ENCODE data around the gene DNAJA2. TPM values are rescaled to one million over a fixed set of nuclear protein-coding genes. Genes with fewer than 3 reads are reported as not detected.

The DNAJA2 gene
- total and polyA plus RNA-seq, 2 donors (not counting 3 experiments of a cell fraction or from before 2014, with no cell fraction given), result 6.4 to 61.4 TPM

DNA sequence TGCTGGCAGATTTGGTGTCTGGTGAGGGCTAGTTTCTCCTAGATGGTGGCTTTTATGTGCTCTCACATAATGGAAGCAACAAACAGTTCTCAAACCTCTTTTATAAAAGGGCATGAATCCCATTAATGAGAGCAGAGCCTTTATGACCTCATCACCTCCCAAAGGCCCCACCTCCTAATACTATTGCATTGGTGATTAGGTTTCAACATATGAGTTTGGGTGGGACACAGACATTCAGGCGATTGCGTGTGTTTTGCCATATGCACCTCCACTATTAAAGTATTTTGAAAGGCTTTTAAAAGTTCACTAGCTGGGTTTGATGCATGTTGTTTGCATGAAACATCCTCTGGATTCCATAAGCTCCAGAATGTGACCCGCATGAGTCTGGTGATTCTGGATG lies 24.4 kb upstream of the DNAJA2 start:
- Histone ChIP-seq H4K20me1 (replicated peaks; ENCODE audit: control insufficient read depth, extremely low read depth, insufficient read depth, low read length) (no peaks in the 10 kb centered on the region), H3K36me3 (ENCODE audit: control insufficient read depth in 2 of 2, extremely low read depth in 1 of 2, insufficient read depth in 2 of 2, low read length in 2 of 2) (no peaks in the 10 kb centered on the region), H3K79me2 (ENCODE audit: control insufficient read depth, insufficient read depth, low read length) (no peaks in the 10 kb centered on the region), H3K9ac (replicated peaks; ENCODE audit: extremely low read depth, insufficient read depth, low read length) (no peak overlapping the region), H3K4me3 (replicated peaks in 1 of 3; ENCODE audit: insufficient read depth in 1 of 3, low read depth in 1 of 3, low read length in 3 of 3) (no peak overlapping the region), H2AFZ (ENCODE audit: low read depth, low read length) (no peak overlapping the region), H3K27me3 (ENCODE audit: control insufficient read depth in 2 of 2, insufficient read depth in 2 of 2, low read length in 2 of 2) (no peaks in the 10 kb centered on the region), H3K9me1 (replicated peaks; ENCODE audit: control insufficient read depth, extremely low read depth, insufficient read depth, low read length) (no peaks in the 10 kb centered on the region), H3K4me2 (ENCODE audit: insufficient read depth, low read length) (no peak overlapping the region), H3K4me1 (ENCODE audit: control insufficient read depth, extremely low read depth, insufficient read depth, low read length) (no peaks in the 10 kb centered on the region), H3K9me3 (replicated peaks; ENCODE audit: control insufficient read depth, insufficient read depth, low read length) (no peaks in the 10 kb centered on the region), H3K27ac (ENCODE audit: insufficient read depth, low read depth, low read length) (no peak overlapping the region)
- FAIRE-seq (no peak), DNase-seq (ENCODE audit: low read depth, low spot score) (no peak)
- POLR2A ChIA-PET, result no interaction called here
- dilution Hi-C loops (cut with MboI; ENCODE audit: extremely low pct_ligation_motif_present, low sequenced_read_pairs) (no loop called here), intact Hi-C loops (cut with micrococcal nuclease) (no loop called here)
- TF ChIP-seq, protein P1, sequence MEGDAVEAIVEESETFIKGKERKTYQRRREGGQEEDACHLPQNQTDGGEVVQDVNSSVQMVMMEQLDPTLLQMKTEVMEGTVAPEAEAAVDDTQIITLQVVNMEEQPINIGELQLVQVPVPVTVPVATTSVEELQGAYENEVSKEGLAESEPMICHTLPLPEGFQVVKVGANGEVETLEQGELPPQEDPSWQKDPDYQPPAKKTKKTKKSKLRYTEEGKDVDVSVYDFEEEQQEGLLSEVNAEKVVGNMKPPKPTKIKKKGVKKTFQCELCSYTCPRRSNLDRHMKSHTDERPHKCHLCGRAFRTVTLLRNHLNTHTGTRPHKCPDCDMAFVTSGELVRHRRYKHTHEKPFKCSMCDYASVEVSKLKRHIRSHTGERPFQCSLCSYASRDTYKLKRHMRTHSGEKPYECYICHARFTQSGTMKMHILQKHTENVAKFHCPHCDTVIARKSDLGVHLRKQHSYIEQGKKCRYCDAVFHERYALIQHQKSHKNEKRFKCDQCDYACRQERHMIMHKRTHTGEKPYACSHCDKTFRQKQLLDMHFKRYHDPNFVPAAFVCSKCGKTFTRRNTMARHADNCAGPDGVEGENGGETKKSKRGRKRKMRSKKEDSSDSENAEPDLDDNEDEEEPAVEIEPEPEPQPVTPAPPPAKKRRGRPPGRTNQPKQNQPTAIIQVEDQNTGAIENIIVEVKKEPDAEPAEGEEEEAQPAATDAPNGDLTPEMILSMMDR (IDR thresholded peaks at IDR 0.05; ENCODE audit: extremely low read depth in 1 of 2, insufficient read depth in 1 of 2, low read depth in 1 of 2, low read length in 2 of 2), result no peak
- TF ChIP-seq JUN (IDR thresholded peaks at IDR 0.05; ENCODE audit: borderline replicate concordance, insufficient read depth, insufficient read length, low read depth) (no peak), MYC (IDR thresholded peaks at IDR 0.05; ENCODE audit: low read depth, low read length) (no peak), EZH2 (IDR thresholded peaks at IDR 0.05; ENCODE audit: borderline replicate concordance, low read depth, low read length, severe bottlenecking) (no peak), POLR2AphosphoS5 (IDR thresholded peaks at IDR 0.05; ENCODE audit: insufficient read depth, low read depth, low read length) (no peak), POLR2A (IDR thresholded peaks at IDR 0.05; ENCODE audit: low read depth, low read length) (no peak), GATA2 (IDR thresholded peaks at IDR 0.05; ENCODE audit: insufficient read depth, insufficient read length, low read depth, low read length) (no peak), FOS (IDR thresholded peaks at IDR 0.05; ENCODE audit: borderline replicate concordance, insufficient read depth, low read length) (no peak), MAX (IDR thresholded peaks at IDR 0.05; ENCODE audit: insufficient read depth, insufficient read length) (no peak)
- BruUV-seq (replicated peaks), result no TSS peak
- CTCF ChIA-PET, result no interaction called here
